Neutrophil (primary cell): Measurements from ENCODE around the gene CLTA.
"Not testable (repeated sequence)": the region's sequence is repeated elsewhere in the genome, so short reads cannot be mapped to it uniquely, and the experiment has no call there.

ENCODE experiments used
- H3K27ac ChIP-seq: fragments of 200-600 bp; sonication (generic); 2 replicates; pipeline ENCODE4 v1.5.1; 2016; ENCODE audit warnings: mild to moderate bottlenecking, moderate library complexity
- H3K27me3 ChIP-seq: fragments of 200-600 bp; sonication (generic); 2 replicates; pipeline ENCODE4 v1.6.0; 2016; ENCODE audit warnings: mild to moderate bottlenecking
- H3K36me3 ChIP-seq: fragments of 200-600 bp; sonication (generic); 2 replicates; pipeline ENCODE4 v1.5.1; 2017
- H3K4me1 ChIP-seq, 2 experiments: fragments of 200-600 bp in 1 of 2; sonication (generic) in 1 of 2; 1 replicate in 1 of 2; 2 replicates in 1 of 2; pipeline versions ENCODE4 v1.5.1 to v1.6.1; 2013 to 2016; ENCODE audit warnings: low read depth in 1 of 2, low read length in 1 of 2, mild to moderate bottlenecking in 1 of 2, moderate library complexity in 1 of 2; ENCODE audit not compliant: control insufficient read depth in 1 of 2, insufficient read depth in 1 of 2
- H3K4me3 ChIP-seq, 2 experiments: fragments of 200-600 bp in 1 of 2; sonication (generic) in 1 of 2; 1 replicate in 1 of 2; 2 replicates in 1 of 2; pipeline ENCODE4 v1.5.1; 2013 to 2016; ENCODE audit warnings: low read depth in 1 of 2, low read length in 1 of 2, mild to moderate bottlenecking in 1 of 2, moderate library complexity in 1 of 2
- H3K9me3 ChIP-seq: fragments of 200-600 bp; sonication (generic); 2 replicates; pipeline ENCODE4 v1.5.1; 2016
- CTCF ChIP-seq: fragments of 200-600 bp; sonication (generic); IDR thresholded peaks from 2 replicates; pipeline ENCODE4 v1.5.1; 2016; ENCODE audit warnings: antibody characterized with exemption

Gene CLTA

GRCh38 chr9:36154331-36154952 is 36.3 kb upstream of the CLTA start:
- TF ChIP-seq CTCF = no peak

GRCh38 chr9:36156116-36156515 is 34.6 kb upstream of the CLTA start:
- H3K4me1 ChIP-seq = peaks cover 55 to 61% of the 10 kb centered on the region in 2 experiments
- H3K27ac ChIP-seq = peak overlapping the region; percentile 100
- H3K27me3 ChIP-seq = no peaks in the 10 kb centered on the region
- no peak overlapping the region for H3K4me3 ChIP-seq
- H3K9me3 ChIP-seq = no peaks in the 10 kb centered on the region
- TF ChIP-seq CTCF = no peak
- H3K36me3 ChIP-seq = peaks cover 48% of the 10 kb centered on the region

More at GRCh38 chr9:36154331-36154952, 36.3 kb upstream of the CLTA start:
- peak overlapping the region in 1 of 2 experiments; percentile 9 for H3K4me3 ChIP-seq
- peaks cover 71 to 78% of the 10 kb centered on the region in 2 experiments for H3K4me1 ChIP-seq
- no peaks in the 10 kb centered on the region for H3K27me3 ChIP-seq
- H3K9me3 ChIP-seq = no peaks in the 10 kb centered on the region
- H3K36me3 ChIP-seq = peaks cover 47% of the 10 kb centered on the region
- peak overlapping the region; percentile 100 for H3K27ac ChIP-seq

- Histone ChIP-seq H3K4me1 (peaks cover 34 to 41% of the 10 kb centered on the region in 2 experiments), H3K27me3 (no peaks in the 10 kb centered on the region), H3K9me3 (no peaks in the 10 kb centered on the region), H3K4me3 (peak overlapping the region in 1 of 2 experiments; percentile 29), H3K27ac (peak overlapping the region; percentile 64), H3K36me3 (peaks cover 63% of the 10 kb centered on the region)
- no peak for TF ChIP-seq CTCF
Observed at GRCh38 chr9:36158122-36158521, 32.6 kb upstream of the CLTA start.

GRCh38 chr9:36158917-36159316 is 31.8 kb upstream of the CLTA start:
- peaks cover 28 to 33% of the 10 kb centered on the region in 2 experiments for H3K4me1 ChIP-seq
- H3K27me3 ChIP-seq = no peaks in the 10 kb centered on the region
- no peak overlapping the region for H3K4me3 ChIP-seq
- TF ChIP-seq CTCF = no peak
- H3K36me3 ChIP-seq = peaks cover 63% of the 10 kb centered on the region
- peak overlapping the region; percentile 64 for H3K27ac ChIP-seq
- no peaks in the 10 kb centered on the region for H3K9me3 ChIP-seq

GRCh38 chr9:36159509-36159908 is 31.2 kb upstream of the CLTA start:
- H3K4me3 ChIP-seq, H3K9me3 ChIP-seq, H3K27me3 ChIP-seq: not testable (repeated sequence)
- Histone ChIP-seq H3K4me1 (peaks cover 22 to 28% of the 10 kb centered on the region in 2 experiments), H3K27ac (peak overlapping the region; percentile 64), H3K36me3 (peaks cover 68% of the 10 kb centered on the region)

GRCh38 chr9:36160126-36160525 is 30.6 kb upstream of the CLTA start:
- H3K27ac ChIP-seq = peak overlapping the region; percentile 13
- peaks cover 16 to 24% of the 10 kb centered on the region in 2 experiments for H3K4me1 ChIP-seq
- H3K4me3 ChIP-seq, H3K9me3 ChIP-seq, H3K27me3 ChIP-seq: not testable (repeated sequence)
- H3K36me3 ChIP-seq = peaks cover 72% of the 10 kb centered on the region
